ENCODE data around the gene ACSM2A.
"Not testable (repeated sequence)": the region's sequence is repeated elsewhere in the genome, so short reads cannot be mapped to it uniquely, and the experiment has no call there.

The ACSM2A gene

GRCh38 chr16:20460313-20460712 lies 9.0 kb downstream of the ACSM2A start:
- not testable (repeated sequence) for DNase-seq

GRCh38 chr16:20468954-20469353 lies 17.6 kb downstream of the ACSM2A start:
- not testable (repeated sequence) for DNase-seq

GRCh38 chr16:20469930-20470329 lies 18.6 kb downstream of the ACSM2A start:
- DNase-seq = not testable (repeated sequence)

GRCh38 chr16:20470732-20471131 lies 19.4 kb downstream of the ACSM2A start:
- not testable (repeated sequence) for DNase-seq

- not testable (repeated sequence) for DNase-seq
Measured at GRCh38 chr16:20477188-20477744, 25.9 kb downstream of the ACSM2A start.

GRCh38 chr16:20483989-20484388 lies 32.7 kb downstream of the ACSM2A start:
- not testable (repeated sequence) for DNase-seq

- no peak for DNase-seq
Measured at GRCh38 chr16:20484726-20485125, 33.4 kb downstream of the ACSM2A start.

- DNase-seq = no peak
Measured at GRCh38 chr16:20485408-20485807, 34.1 kb downstream of the ACSM2A start.

- not testable (repeated sequence) for DNase-seq
Measured at GRCh38 chr16:20490994-20491393, 39.7 kb downstream of the ACSM2A start.

GRCh38 chr16:20491448-20491847 lies 40.1 kb downstream of the ACSM2A start:
- not testable (repeated sequence) for DNase-seq

GRCh38 chr16:20504418-20504817 lies 53.1 kb downstream of the ACSM2A start:
- no peak for DNase-seq

GRCh38 chr16:20507280-20507679 lies 56.0 kb downstream of the ACSM2A start:
- no peak for DNase-seq

- no peak for DNase-seq
Measured at GRCh38 chr16:20510323-20510722, 59.0 kb downstream of the ACSM2A start.

- DNase-seq = no peak
Measured at GRCh38 chr16:20515688-20516090, 64.4 kb downstream of the ACSM2A start.

- DNase-seq = no peak
Measured at GRCh38 chr16:20517149-20517548, 65.8 kb downstream of the ACSM2A start.

- no peak for DNase-seq
Measured at GRCh38 chr16:20519231-20519630, 67.9 kb downstream of the ACSM2A start.

GRCh38 chr16:20520103-20520502 lies 68.8 kb downstream of the ACSM2A start:
- no peak for DNase-seq

- DNase-seq = not testable (repeated sequence)
Measured at GRCh38 chr16:20531795-20532194, 80.5 kb downstream of the ACSM2A start.

- DNase-seq = not testable (repeated sequence)
Measured at GRCh38 chr16:20532284-20532792, 81.0 kb downstream of the ACSM2A start.

GRCh38 chr16:20536669-20537068 lies 85.3 kb downstream of the ACSM2A start:
- DNase-seq = not testable (repeated sequence)

Measured in T-helper 1 cell (primary cell).